ENCODE measurements around the gene RIPOR1.

Gene RIPOR1

GRCh38 chr16:67552476-67552875 lies 23.8 kb downstream of the RIPOR1 start:
- in situ Hi-C loops (cut with MboI; ENCODE audit: low sequenced_read_pairs) = no loop called here

DNA sequence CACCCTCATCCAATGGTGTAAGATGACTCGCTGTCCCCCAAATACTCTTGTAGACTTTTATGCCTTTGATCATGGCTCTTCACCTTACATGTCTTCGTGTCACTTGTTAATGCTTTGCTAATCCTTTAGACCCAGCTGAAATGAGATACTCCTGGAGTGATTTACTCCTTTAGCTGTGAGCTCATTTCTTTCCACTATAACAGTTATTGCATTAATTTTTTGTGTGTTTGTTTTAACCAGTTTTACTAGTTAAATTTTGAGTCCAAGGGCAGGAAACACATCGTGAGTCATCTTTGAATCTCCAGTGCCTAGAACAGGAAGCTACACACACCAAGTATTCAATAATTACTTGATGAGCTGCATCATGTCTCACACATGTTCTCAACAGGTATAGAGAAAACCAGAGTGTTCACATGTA lies 27.2 kb downstream of the RIPOR1 start:
- in situ Hi-C loops (cut with MboI; ENCODE audit: low sequenced_read_pairs) = no loop called here

DNA sequence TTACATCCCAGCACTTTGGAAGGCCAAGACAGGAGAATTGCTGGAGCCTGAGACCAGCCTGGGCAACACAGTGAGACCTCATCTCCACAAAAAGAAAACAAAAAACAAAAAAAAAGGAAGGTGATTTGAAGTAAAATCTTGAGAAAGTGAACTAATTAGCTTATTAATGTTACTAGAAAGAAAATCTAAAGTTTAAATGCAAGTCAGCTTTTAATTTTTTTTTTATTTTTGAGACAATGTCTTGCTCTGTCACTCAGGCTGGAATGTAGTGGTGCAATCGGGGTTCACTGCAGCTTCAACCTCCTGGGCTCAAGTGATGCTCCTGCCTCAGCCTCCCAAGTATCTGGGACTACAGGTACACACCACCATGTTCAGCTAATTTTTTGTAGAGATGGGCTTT lies 30.2 kb downstream of the RIPOR1 start:
- in situ Hi-C loops (cut with MboI; ENCODE audit: low sequenced_read_pairs) = no loop called here

GRCh38 chr16:67560827-67561342 lies 32.3 kb downstream of the RIPOR1 start:
- in situ Hi-C loops (cut with MboI; ENCODE audit: low sequenced_read_pairs) = no loop called here

DNA sequence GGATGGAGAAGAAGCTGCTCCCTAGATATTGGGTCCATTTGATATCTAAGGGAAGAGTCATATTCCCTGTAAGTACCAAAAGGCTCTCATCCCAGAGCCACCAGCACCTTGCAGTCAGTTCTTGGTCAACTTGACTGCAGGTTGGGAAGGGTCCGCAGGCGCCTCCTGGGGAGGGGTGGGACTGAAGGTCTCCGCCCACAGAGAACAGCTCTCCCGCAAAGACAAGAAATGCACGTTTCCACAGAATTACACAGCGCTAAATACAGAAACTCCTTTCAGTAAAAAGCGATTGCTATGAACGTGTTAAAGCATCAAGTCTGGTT lies 32.8 kb downstream of the RIPOR1 start:
- in situ Hi-C loops (cut with MboI; ENCODE audit: low sequenced_read_pairs) = no loop called here

DNA sequence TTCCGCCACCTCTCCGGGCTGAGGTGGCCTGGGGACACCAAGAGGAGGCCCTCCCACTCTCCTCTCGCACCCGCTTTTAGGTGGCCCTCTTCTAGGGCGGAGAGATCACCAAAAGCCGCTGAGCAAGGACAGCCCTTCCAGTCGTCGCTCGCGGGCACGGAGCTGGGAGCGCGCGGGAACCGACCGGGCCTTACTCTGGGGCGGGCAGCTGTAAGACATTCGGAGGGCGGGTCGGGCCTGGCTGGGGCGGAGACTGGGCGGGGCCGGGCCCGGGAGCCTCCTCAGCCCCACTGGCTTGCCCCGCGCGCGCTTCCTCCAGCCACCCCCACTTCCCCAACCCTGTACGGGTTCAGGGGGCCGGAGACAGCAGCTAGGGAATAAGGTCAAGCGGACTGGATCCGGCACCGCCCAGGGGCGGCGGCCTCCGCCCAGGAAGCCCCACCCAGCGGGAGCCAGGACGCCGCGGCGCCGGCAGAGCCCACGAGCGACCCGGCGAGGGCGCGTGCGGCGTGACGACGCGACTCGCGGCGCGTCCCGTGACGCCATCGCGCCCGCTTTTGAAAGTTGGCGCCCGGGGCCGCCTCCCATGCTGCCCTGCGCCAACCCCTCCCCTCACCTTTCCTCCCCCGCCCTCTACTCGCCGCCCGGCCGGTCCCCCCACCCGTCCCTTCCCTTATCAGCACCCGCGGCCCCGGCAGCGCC lies 33.3 kb downstream of the RIPOR1 start:
- in situ Hi-C loops (cut with MboI; ENCODE audit: low sequenced_read_pairs) = no loop called here

DNA sequence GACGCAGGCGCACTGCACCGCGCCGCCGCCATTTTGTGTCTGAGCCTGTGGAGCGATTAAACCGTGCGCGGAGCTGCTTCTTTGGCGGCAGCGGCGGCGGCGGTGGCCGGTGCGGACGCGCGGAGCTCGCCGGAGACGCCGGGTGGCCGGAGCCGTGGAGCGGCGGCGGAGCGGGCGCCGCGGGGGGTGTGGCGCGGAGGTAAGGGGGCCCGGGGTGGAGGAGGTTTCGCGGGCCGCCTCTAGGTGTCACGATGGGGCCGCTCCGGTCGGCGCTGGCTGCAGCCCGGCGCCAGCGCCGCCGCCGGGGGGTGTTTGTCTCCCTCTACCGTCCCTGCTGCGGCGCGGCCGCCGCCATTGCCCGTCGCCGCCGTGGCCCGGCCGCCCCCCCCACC lies 33.9 kb downstream of the RIPOR1 start, which contains the start of gene CTCF:
CTCF (plus strand) TSS at position 1 of the 392 bp plus-strand sequence. CDS start 48,307 bp downstream, outside the sequence.
- in situ Hi-C loops (cut with MboI; ENCODE audit: low sequenced_read_pairs) = no loop called here

DNA sequence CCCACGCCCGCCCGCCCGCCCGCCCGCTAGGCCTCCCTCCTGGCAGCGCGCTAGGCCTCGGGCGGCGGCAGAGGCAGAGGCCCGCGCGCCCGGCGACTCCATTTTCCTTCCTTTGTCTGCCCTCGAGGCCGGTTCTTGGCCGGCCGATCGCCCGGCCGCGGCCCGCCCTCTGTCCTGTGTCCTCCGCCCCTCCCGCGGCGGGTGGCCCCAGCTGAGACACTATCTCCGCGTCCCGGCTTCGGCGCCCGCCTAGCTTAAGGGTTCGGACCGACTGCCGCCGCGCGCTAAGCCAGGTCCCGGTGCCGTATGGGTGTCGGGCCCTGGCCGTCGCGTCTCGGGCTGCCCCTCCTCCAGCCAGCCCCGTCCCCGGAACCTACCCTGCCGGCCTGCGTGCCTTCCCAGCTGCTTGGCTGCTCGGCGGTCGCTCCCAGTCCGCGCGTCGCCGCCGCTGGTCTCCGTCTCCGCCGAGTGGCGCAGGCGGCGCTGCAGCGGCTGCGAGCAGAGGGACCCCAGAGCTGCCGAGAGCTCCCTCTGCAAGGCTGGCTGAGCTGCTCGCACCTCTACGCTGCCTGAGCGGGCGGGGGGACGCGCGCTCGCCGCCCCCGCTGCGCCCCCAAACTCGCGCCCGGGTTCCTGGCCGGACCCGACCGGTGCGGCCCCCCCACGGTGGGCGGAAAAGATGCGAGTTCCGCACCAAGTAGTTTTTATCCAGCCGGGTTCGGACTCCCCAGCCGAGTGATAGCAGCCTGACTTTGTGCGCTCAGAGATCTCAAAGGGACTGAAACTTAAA lies 34.5 kb downstream of the RIPOR1 start:
- in situ Hi-C loops (cut with MboI; ENCODE audit: low sequenced_read_pairs) = no loop called here

GRCh38 chr16:67563708-67564468 lies 35.3 kb downstream of the RIPOR1 start:
- in situ Hi-C loops (cut with MboI; ENCODE audit: low sequenced_read_pairs) = no loop called here

DNA sequence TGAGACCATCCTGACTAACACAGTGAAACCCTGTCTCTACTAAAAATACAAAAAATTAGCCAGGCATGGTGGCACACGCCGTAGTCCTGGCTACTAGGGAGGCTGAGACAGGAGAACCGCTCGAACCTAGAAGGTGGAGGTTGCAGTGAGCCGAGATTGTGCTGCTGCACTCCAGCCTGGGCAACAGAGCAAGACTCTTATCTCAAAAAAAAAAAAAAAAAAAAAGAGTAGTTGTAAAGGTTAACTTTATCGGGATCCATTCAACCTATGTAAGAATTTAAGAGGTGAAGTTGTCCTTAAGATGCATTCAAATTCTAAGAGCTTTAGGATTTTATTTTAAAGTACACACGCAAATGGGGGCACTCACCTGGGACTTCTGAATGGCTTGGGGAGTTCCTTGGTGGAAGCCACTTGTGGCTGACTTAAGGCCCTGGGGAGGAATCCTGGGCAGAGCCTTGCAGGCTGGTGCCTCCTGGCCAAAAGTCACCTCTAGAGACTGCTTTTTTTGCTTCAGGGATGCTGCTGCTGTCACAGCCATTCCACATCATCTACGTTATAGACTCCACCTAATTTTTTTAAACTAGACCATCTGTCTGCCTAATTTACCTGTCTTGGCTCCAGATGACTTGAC lies 37.0 kb downstream of the RIPOR1 start:
- in situ Hi-C loops (cut with MboI; ENCODE audit: low sequenced_read_pairs) = no loop called here

GRCh38 chr16:67571464-67571863 lies 42.8 kb downstream of the RIPOR1 start:
- in situ Hi-C loops (cut with MboI; ENCODE audit: low sequenced_read_pairs) = no loop called here

DNA sequence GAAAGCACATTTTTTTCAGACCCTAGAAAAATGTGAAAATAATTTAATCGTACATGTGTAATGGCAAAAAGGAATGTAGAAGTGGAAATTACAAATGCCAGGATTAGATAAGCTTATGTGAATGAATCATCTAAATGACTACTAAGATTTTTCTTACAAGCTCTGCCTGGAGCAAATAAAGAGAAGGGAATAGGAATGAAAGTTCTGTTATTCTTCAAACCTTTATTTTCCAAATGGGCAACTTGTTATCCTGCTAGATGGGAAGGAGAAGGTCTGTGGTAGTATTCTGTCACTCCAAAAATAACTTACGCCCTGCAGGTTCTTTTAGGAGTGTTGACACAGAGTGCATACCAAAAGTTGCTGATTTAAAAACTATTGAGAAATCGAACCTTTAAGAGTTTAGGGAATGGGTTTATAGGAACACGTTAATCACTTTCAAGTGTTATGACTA lies 43.4 kb downstream of the RIPOR1 start:
- in situ Hi-C loops (cut with MboI; ENCODE audit: low sequenced_read_pairs) = no loop called here

DNA sequence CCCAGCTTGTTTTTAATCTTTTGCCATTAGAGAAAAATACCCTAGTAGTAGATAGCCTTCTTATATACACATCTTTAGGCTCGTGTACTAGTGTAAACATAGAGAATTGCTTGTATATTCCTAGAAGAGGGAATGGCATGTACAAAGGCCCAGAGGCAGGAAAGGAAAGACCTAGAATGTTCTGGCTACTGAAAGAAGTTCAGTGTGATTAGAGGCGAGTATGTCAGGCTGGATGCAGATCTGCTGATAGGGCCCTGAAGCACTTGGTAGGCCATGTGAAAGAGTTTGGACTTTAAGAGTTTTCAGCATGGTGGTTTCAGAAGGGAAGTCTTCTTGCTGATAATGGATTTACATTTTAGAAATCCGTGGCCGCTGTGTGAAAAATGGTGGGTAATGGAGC lies 51.1 kb downstream of the RIPOR1 start:
- in situ Hi-C loops (cut with MboI; ENCODE audit: low sequenced_read_pairs) = no loop called here

DNA sequence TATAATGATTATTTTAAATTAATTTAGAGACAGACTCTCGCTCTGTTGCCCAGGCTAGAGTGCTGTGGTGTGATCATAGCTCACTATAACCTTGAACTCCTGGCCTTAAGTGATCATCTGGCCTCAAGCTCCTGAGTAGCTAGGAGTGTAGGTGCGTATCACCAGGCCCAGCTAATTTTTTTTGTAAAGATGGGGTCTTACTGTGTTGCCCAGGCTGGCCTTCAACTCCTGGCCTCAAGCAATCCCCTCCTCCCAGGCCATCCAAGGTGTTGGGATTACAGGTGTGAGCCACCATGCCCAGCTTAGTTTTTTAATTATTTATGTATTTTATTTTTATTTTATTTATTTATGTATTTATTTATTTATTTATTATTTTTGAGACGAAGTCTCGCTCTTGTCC lies 51.6 kb downstream of the RIPOR1 start:
- in situ Hi-C loops (cut with MboI; ENCODE audit: low sequenced_read_pairs) = no loop called here

GRCh38 chr16:67593288-67593687 lies 64.7 kb downstream of the RIPOR1 start:
- in situ Hi-C loops (cut with MboI; ENCODE audit: low sequenced_read_pairs) = no loop called here

DNA sequence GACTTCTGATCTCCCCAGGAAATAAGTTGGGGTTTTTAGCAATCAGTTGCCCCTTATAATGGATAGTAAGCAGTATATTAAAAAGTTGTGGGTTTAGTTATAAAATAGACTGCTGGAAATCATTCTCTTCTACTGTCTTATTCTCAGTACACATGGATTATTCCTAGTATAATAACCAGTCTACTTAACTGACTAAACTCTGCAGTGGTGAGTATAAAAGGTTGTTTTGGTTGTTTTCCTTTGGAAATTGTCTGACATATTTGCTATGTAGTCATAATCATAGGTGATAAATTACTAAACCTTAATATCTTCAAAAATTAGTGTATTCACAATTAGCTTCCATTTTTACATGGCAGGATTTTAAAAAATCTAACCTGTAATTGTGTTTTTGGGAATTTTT lies 65.1 kb downstream of the RIPOR1 start:
- in situ Hi-C loops (cut with MboI; ENCODE audit: low sequenced_read_pairs) = no loop called here

DNA sequence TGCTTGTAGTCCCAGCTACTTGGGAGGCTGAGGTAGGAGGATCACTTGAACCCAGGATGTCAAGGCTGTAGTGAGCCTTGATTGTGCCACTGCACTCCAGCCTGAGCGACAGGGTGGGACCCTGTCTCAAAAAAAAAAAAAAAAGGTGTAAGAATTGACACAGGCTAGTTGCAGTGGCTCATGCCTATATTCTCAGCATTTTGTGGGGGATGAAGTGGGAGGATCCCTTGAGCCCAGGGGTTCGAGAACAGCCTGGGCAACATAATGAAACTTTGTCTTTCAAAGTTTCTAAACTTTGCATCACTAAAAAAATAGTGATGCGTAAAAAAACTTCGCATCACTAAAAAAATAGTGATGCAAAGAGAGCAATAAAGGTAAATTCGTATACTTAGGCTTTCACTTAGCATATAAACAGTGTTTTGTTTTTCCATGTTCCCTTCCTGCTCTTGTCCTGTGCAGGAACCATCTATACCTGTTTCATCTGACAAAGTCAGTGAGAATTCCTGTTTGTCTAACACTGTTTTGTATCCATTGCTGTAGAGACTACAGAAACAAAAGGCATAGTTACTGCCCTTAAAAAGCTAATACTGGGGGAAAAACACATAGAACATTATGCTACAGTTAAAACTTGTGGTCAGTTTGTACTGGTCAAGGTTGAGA lies 65.8 kb downstream of the RIPOR1 start:
- in situ Hi-C loops (cut with MboI; ENCODE audit: low sequenced_read_pairs) = no loop called here

DNA sequence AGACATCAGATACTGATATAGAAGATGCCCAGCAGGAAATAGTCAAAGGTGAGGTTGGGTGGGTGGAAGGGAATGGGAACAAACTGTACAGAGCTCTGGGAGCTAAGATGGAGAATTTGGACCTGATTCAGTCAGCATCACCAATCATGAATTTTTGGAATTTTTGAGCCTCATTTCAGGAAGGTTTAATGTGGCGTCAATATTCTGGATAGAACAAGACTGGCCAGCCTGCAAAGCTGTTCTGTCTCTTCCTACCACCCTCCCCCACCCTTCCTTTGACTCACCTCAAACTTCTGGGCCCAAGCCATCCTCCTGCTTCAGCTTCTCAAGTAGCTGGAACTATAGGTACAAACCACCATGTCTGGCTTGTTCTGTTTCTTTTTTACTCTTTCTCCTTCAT lies 66.3 kb downstream of the RIPOR1 start:
- in situ Hi-C loops (cut with MboI; ENCODE audit: low sequenced_read_pairs) = no loop called here

All from HL-60/S4 treated with phorbol 12-myristate 13-acetate at 8.2 ng/mL for 4 days and 3 days (cell line).